GM21423 (cell line): ENCODE measurements around the gene GADL1.

Experiments
- ATAC-seq: cut with Tn5 transposase; IDR thresholded peaks from one replicate; pipeline ENCODE4 v1.9.1; 2021; ENCODE audit warnings: mild to moderate bottlenecking, moderate library complexity; ENCODE audit not compliant: unreplicated experiment

GADL1 gene

DNA sequence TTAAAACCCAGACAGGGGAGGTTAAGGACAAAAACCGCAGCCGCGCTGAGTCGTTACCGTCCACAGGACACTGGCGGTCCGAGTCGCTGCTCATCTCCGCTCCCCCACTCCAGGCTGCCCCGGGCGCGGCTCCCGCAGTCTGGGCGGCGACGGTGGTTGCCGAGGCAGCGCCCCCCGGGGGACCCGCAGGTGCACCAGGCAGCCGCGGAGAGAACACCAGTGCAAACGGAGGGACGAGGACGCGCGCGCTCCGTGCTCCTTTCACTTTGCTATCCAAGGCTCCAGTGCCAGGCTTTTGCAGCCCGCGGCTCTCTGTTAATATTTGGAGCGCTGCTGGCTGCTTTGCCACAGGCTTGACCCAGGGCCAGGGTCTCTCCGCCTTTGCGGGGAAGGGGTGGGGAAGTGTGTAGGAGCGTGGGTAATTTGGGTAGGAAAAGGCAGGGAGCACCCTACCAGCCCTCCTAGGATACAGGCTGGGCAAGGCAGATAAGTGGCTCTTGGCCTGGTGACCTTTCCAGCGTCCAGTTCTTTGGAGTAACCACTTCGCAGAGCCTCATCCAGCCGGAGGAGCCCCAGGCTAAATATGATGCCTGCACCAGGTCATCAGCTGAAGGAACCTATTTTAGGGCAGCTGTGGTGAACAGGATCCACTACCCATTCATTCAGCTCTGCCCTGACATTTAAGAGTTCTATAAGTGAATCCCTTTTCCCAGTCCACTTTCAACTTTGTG lies at the start of gene GADL1:
GADL1 (minus strand) TSS at position 141 of the 731 bp plus-strand sequence; CDS start at position 94, 47 bp downstream.
- ATAC-seq = no peak

DNA sequence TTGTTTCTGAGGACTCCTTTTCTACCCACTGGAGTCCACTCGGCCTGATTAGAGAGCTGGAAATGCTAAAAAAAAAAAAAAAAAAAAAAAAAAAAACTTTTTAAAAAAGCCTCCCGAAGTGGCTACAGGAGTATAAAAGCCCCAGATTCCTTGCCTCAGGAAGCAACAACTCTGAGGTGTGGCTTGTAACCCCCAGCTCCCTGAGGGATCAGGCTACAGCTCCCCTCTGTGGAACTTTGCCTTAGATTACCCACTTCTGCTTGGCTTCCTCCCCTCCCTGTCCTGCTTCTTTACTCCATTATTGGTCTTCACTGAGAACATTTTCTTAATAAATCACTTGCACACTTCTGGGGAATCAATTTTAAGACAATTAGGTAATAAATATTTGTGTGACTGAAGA lies 49.7 kb upstream of the GADL1 start:
- ATAC-seq = no peak

- ATAC-seq = no peak
Observed at GRCh38 chr3:30943206-30943605, 48.7 kb upstream of the GADL1 start.

DNA sequence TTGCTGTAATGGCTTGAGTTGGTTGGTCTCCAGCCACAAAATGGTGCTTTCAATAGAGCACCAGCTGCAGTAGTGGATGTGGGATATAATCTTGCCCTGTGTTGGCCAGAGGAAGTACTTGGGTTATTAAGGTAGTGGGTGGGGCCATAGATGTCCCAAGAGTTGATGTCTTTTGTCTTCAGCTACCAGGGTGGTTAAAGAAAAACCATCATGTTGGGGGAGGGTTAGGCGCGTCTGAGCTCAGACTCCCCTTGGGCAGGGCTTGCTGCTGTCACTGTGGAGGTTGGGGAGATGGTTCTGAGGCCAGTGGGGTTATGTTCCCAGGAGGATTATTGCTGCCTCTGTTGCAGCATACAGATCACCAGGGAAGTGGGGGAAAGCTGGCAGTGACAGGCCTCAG lies 46.9 kb upstream of the GADL1 start:
- no peak for ATAC-seq

- no peak for ATAC-seq
Observed at GRCh38 chr3:30940740-30941139, 46.3 kb upstream of the GADL1 start.

DNA sequence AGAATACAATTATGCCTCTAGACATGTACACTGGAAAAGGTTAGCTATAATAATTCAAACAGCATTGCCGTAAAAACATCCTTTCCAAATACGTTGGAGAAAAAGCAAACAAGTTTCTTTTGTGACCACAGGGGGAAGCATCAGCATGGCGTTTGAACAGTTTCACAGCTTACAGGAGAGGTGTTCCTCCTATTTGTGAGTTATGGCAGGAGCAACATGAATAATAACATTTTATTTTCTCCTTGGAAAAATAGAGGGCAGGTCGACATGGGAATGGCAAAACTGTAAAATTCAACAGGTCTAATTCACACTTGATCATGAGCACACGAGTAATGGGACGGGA lies 39.7 kb upstream of the GADL1 start:
- ATAC-seq = no peak

DNA sequence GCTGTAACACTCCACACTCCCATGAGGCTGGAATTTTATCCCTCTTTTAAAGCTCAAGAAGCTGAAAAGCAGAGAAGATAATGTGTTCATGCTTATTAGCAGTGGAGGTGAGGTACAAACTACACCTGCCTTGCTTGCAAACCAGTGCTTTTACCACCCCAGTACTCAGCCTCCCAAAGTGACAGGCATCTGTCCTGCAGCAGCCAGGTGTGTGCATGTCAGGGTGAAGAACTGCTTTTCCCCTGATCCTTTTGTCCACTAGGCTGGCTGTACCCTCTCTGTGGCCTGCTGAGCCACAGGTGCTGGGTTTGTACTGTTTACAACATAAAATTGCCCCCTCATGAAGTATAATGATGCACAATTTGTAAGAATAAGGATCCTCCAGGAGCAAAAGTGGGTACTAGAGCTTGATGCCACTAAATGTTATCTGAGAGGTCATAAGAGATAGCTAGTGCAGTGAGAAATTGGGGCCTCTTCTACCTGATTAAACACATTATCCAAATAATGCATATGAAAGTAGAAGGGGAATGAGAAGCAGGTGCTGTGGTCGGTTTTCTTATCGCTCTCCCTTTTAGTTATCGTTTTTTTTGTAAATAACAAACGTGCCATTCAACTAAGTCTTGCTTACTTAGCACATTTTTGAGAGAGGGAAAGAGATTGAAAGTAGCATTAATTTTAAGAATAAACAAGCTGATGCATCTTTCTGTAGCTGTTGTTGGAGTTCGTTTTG lies 39.2 kb upstream of the GADL1 start:
- no peak for ATAC-seq

DNA sequence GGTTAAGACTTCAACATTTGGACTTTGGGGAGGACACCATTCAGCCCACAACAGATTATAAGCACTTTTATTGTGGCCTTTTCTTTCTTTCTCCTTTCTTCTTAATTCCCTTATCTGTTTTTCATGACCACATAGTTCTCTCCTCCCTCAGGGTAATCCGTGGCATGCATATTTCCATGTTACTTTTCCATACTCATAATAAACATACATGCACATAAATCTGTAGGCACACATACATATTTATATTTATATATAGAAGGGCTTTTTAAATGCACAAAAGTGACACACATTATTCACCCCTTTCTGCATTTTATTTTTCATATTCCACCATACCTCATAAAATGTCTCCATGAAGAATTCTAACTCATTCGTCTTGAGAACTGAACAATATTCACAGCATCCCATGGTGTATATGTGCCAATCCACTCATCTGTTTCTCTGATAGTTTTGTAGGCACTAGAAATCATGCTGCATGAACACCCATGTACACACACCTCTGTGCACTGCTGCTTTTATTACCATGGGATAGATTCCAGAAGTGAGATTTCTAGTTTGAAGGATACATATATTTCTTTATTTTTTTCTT lies 38.1 kb upstream of the GADL1 start:
- no peak for ATAC-seq

- ATAC-seq = no peak
Observed at GRCh38 chr3:30924763-30925162, 30.3 kb upstream of the GADL1 start.

DNA sequence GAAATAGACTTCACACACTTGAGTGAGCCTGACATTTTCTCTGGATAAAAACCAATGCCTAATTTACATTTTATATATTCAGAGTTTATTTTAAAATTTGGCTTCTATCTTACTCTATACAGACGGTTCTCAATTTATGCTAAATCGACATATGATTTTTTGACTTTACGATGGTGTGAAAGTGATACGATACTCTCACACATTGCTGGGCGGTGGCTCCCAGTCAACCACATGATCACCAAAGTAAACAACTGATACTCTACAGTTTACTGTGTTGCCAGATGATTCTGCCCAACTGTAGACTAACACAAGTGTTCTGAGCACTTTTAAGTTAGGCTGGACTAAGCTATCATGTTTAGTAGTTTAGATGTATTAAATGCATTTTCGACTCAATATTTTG lies 25.1 kb upstream of the GADL1 start:
- no peak for ATAC-seq

DNA sequence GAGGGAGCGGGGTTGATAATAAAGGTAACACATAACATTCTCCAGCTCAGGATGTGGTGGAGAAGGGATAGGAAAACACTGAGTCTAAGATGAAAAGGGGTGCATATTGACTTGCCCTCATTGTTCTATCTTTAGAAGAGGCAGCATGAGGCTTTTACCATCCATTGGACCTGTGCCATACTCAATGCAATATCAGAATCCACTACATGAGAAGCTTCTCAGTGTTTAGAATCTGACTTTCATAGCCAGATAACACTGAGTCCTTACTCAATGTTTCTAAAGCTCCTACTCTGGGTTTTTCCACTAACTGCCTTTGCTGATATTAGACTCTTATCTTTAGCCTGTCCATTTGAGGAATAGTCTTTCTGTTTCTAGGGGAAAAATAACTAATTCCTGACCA lies 24.3 kb upstream of the GADL1 start:
- ATAC-seq = no peak

- ATAC-seq = no peak
Observed at GRCh38 chr3:30915782-30916181, 21.3 kb upstream of the GADL1 start.

DNA sequence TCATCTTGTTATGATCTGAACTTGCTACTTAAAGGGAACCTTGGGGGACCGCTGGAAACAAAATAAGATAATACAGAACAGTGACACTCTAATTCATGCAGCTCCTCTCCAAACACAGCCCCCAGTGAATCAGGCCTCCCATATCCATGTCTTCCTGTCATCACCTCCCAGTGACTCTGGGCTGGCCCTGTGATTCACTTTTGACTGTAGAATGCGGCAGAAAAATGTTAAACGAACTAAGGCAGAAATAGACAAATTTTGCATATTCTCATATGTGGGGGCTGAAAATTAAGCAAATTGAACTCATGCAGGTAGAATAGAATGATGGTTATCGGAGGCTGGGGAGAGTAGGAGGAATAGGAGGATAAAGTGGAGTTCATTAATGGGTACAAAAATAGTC lies 20.2 kb upstream of the GADL1 start:
- no peak for ATAC-seq

DNA sequence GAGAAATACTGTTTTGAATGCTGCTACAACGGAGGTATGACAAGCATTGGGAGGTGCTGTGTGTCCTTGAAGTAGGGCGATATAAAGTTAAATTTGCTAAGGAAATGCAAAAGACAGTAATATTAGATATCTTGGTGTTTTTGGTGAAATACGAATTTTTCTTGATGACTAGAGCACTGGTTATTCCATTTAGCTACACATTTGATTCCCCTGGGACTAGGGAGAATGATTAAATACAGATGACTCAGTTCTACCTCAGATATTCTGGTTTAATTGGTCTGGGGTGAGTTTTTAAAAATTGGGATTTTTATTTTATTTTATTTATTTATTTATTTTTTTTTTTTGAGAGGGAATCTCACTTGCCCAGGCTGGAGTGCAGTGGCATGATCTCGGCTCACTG lies 18.7 kb upstream of the GADL1 start:
- ATAC-seq = no peak

DNA sequence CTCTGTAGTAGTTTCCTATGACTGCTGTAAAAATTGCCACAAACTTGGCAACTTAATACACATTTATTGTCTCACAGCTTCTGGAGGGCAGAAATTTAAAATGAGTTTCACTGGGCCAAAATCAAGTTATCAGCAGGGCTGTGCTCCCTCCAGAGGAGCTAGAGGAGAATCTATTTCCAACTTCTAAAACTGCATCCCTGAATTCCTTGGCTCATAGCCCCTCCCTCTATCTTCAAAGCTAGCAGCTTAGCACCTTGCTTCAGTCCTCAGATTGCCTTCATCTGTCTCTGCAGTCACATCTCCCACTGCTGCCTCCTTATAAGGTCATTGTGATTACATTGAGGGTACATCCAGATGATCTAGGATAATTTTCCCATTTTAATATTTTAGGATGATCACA lies 17.8 kb upstream of the GADL1 start:
- no peak for ATAC-seq

DNA sequence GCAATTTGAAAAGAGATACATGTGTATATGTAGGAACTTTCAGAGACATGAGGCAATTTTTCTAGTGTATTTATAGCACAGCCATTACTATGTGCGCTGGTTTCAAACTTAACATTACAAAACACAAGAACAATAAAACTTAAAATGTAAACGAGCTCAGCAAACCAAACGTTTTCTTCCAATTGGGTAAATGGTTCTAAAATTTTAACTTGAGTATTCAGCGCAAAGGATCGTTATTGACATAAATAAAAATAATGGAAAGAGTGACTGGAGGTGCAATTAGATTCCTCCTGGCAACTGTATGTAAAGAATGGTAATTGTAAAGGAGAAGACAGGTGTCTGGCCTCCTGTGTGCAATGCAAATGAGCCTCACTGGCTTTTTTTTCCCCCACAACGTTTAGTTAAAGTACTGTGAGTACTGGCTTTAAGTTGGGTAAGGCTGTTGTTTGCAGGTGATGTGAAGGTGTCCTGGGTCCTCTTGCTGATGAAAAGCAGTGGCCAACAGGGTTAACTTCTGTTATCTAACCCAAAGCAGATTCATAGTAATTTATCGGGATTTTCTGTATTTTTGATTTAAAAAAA lies 14.1 kb upstream of the GADL1 start:
- ATAC-seq = no peak

DNA sequence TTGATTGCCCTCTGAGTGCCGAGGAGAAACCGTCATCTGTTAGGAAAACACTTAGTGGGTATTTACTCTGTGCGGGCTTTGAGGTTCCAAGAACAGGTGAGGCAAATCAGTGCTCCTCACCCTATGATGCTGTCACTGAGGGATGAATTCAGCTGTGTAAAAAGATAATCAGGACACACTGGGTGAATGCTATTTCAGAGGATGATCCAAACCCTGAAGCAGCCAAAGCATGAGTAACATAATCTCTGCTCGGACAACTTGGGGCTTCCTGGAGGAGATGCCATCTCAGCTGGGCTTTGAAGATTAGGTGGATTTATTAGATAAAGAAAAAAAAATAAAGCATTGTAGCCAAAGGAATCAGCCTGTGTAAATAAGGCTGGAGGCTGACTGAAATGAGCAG lies 10.5 kb upstream of the GADL1 start:
- ATAC-seq = no peak

DNA sequence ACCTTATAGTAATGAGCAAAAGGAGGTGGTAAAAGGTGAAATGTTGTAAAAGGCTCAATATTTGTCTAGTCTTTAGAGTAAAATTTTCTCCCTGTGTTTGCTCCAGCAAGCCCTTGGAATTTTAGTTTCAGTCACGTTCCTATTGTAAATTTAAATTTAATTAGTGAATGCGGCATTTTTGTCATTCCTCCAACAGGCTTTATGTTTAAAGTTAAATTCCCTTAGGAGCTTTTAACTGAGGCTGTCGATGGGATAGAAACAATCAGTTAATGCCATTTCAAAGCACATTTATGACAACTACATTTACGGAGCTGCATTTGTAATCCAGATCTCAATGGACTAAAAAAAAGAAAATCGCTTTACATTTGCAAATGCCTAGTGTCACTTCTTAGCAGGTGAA lies 868 bp upstream of the GADL1 start:
- ATAC-seq = no peak

DNA sequence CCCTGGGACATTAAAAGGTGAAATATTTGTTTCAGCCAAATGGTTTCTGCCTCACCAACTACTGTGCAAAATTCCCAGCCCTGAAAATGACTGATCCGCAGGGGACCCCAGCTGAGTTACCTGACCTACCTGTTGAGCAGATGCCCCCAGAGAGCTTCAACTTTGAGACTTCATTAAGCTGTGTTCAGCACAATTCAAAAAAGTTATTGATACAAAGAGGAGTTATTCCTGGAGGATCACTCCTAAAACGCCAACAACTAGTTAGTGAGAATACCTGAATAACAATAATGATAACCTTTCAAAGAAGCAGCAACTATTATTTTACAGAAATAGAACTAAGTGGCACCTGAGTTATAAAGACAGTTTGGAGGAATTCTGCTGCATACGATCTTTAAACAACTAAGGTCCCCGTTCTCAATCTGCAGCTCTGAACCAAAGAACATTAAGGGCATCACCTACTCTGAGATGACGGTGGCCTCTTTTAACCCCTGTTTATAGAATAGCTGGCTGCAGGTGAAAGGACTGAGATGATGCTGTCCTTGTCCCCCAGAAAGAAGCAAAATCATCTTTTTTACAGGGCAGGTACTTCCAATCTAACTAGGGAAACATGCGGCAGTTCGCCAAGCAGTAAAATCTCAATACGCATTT lies 659 bp downstream of the GADL1 start:
- ATAC-seq = no peak

DNA sequence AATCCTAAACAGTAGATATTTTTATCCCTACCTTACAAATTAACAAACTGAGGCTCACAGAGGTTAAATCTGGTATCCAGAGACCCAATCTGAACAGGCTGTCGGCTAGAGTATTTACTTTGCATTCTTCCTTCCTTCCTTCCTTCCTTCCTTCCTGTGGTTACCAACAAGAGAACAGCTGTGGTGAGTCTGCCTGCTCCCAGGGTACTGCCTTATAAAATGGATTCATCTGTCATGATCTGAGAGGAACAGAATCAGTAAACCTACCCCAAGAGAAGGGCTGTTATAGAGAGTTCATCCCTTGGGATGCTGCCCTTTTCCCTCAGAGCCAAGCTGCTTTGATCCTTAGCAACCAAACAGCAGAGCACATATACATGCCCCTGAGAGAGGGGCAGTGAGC lies 3.6 kb downstream of the GADL1 start:
- no peak for ATAC-seq

GRCh38 chr3:30886888-30887287 lies 7.6 kb downstream of the GADL1 start:
- ATAC-seq = no peak

- no peak for ATAC-seq
Observed at GRCh38 chr3:30878862-30879261, 15.6 kb downstream of the GADL1 start.
